ENCODE measurements around the gene NRXN3.
"Not testable (repeated sequence)": the region's sequence is repeated elsewhere in the genome, so short reads cannot be mapped to it uniquely, and the experiment has no call there.

The NRXN3 gene

GRCh38 chr14:78524196-78524595 is 354.0 kb downstream of the NRXN3 start:
- no peak for TF ChIP-seq CTCF (IDR thresholded peaks at IDR 0.05; ENCODE audit: low read depth, low read length)
- H3K4me3 ChIP-seq (ENCODE audit: low read depth, low read length), result no peak overlapping the region

DNA sequence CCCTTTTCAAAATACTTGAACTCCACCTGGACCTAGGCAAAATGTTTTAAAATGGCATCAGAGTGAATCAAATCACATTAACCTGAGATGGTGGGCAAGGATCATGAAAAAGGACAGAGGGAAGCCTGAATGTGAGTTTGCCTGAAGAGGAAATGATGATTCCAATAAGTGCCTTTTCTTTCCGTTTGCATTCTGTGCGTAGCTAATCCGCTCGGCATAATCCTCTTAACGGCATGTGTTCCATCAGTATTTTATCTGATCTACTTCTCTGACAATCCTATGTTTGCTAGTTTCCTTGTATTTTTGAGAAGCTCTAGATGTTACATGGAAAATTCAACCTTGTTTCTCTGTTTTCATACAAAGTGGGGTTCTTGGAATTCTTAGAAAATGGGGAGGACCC is 354.6 kb downstream of the NRXN3 start:
- no peak for TF ChIP-seq CTCF (IDR thresholded peaks at IDR 0.05; ENCODE audit: low read depth, low read length)
- no peak overlapping the region for H3K4me3 ChIP-seq (ENCODE audit: low read depth, low read length)

- TF ChIP-seq CTCF (IDR thresholded peaks at IDR 0.05; ENCODE audit: low read depth, low read length), result no peak
- H3K4me3 ChIP-seq (ENCODE audit: low read depth, low read length), result no peak overlapping the region
These were observed 359.9 kb downstream of the NRXN3 start for GRCh38 chr14:78530078-78530477.

DNA sequence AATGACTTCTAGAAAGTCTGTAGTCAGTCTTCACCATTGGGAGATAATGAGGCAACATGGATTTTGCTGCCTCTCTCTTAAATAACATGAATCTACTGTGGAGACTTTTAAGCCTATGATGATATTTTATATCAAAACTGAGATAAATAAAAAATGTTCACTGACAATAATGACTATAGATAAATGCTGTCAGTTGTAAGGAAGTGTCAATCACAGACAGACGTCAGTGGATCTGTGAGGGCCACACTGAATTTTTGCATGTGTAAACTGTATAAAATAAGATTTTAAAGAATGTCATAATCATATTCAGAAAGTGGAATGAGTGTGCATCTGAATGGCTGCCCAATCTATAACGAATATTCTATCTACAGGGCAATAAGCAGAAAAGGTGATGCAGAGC is 364.0 kb downstream of the NRXN3 start:
- no peak for TF ChIP-seq CTCF (IDR thresholded peaks at IDR 0.05; ENCODE audit: low read depth, low read length)

DNA sequence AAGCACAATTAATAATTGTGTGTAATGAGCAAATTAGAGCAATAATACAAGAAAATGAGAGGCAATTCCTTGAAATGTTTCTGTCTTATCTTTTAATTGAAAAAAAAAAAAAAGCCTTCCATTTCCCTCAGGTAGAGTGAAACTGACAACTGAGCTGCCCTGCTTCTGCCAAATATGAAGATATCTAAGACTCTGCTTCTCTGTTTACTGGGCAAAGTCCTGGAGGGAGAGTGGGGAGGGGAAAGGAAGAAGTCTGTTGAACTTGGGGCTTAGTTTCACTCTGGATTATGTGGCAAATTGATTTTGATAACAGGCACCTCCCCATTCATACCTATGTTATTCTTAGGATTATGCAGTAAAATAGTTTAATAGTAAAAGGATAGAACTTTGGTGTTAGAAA is 364.9 kb downstream of the NRXN3 start:
- H3K4me3 ChIP-seq (ENCODE audit: low read depth, low read length), result no peak overlapping the region
- TF ChIP-seq CTCF (IDR thresholded peaks at IDR 0.05; ENCODE audit: low read depth, low read length), result no peak

More for the DNA sequence above, 364.0 kb downstream of the NRXN3 start:
- no peak overlapping the region for H3K4me3 ChIP-seq (ENCODE audit: low read depth, low read length)

- H3K4me3 ChIP-seq (ENCODE audit: low read depth, low read length), result not testable (repeated sequence)
These were observed 371.6 kb downstream of the NRXN3 start for GRCh38 chr14:78541788-78542187.

DNA sequence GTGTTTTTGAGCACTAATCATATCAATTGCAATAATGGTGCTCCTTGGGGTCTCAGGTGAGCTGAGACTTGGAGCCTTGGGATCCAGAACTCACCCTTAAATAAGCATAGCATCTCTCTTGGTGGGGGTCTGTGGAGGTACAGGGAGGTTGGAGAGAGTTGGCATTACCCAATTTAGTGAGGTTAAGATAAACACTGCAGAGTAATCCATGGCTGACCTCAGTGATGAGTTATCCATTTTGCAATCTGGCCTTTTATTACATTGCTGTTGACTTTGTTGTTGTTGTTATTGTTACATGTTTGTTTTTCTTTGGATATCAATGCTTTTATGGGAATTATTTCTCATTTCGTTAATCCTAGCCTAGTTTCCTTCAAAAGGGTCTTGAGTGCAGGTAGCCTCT is 373.3 kb downstream of the NRXN3 start:
- TF ChIP-seq CTCF (IDR thresholded peaks at IDR 0.05; ENCODE audit: low read depth, low read length), result no peak

GRCh38 chr14:78561074-78561473 is 390.9 kb downstream of the NRXN3 start:
- H3K4me3 ChIP-seq (ENCODE audit: low read depth, low read length), result no peak overlapping the region

More for the DNA sequence above, 373.3 kb downstream of the NRXN3 start:
- H3K4me3 ChIP-seq (ENCODE audit: low read depth, low read length), result no peak overlapping the region

More at GRCh38 chr14:78561074-78561473, 390.9 kb downstream of the NRXN3 start:
- no peak for TF ChIP-seq CTCF (IDR thresholded peaks at IDR 0.05; ENCODE audit: low read depth, low read length)

Measured in WI38 (cell line).